ENCODE measurements around the gene SLC5A9.

- TF ChIP-seq ZNF707 (CRISPR knock-in tag; conservative IDR thresholded peaks at IDR 0.05) (no peak), SMAD1 (IDR thresholded peaks at IDR 0.05; ENCODE audit: low read depth, low read length, partially characterized antibody) (no peak), SP1 (CRISPR knock-in tag; IDR thresholded peaks at IDR 0.05) (no peak), ZNF561 (CRISPR knock-in tag; conservative IDR thresholded peaks at IDR 0.05) (no peak), MTA3 (IDR thresholded peaks at IDR 0.05; ENCODE audit: borderline replicate concordance) (no peak), TCF7 (IDR thresholded peaks at IDR 0.05; ENCODE audit: borderline replicate concordance) (no peak), EP300 (IDR thresholded peaks at IDR 0.05; ENCODE audit: low read length) (no peak), ZNF3 (CRISPR knock-in tag; IDR thresholded peaks at IDR 0.05) (no peak), ZBTB40 (IDR thresholded peaks at IDR 0.05) (no peak), ZBTB40 (CRISPR knock-in tag; IDR thresholded peaks at IDR 0.05) (no peak), BDP1 (IDR thresholded peaks at IDR 0.05; ENCODE audit: insufficient read depth, insufficient read length) (no peak), ZBTB26 (CRISPR knock-in tag; IDR thresholded peaks at IDR 0.05) (no peak)
- TF ChIP-seq, protein P1, sequence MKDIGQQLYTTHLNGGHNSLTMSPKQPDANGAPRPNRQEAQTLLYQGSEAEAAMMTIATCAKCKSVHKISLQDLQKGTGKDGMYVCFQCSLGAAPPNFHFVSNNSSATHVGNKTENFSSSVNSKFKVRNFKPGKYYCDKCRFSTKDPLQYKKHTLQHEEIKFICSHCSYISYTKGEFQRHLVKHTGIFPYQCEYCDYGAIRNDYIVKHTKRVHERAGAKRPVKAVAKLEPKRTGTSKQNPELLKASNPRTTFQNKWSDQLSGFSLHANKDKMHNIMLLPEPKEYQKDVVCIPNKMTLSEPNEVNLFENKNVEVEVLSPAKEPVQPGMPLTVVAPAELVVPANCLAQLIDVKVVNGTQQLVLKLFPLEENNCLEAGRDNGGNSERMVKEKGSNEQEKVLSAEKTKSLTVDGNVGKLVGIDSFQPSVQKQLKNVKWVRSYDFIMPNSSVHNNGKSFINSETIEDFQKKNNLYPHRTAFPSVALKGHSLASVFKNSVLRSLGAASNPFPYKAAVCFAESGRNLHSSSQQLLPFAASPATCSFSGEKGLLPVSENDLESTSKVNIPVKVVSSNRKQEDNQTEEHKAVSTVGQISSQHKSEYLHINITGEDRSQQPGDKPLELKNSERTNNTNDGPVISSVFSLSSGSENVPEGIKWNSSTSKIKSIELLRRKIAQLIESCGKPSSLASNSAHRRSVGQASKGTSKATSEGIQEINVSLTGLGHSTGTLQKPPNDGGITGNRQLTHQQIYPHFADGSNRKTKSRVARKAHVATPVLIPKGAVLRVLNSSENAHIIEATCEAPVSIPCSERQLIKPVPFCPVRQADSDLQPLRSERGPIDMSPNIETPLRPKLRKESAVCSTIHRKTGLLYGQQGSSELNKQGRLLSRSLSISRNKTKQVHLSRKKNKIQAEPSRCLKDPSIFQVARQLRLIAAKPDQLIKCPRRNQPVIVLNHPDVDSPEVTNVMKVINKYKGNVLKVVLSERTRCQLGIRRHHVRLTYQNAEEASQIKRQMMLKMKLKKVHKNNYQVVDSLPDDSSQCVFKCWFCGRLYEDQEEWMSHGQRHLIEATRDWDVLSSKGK (CRISPR knock-in tag; IDR thresholded peaks at IDR 0.05): no peak
- TF ChIP-seq, protein P2, sequence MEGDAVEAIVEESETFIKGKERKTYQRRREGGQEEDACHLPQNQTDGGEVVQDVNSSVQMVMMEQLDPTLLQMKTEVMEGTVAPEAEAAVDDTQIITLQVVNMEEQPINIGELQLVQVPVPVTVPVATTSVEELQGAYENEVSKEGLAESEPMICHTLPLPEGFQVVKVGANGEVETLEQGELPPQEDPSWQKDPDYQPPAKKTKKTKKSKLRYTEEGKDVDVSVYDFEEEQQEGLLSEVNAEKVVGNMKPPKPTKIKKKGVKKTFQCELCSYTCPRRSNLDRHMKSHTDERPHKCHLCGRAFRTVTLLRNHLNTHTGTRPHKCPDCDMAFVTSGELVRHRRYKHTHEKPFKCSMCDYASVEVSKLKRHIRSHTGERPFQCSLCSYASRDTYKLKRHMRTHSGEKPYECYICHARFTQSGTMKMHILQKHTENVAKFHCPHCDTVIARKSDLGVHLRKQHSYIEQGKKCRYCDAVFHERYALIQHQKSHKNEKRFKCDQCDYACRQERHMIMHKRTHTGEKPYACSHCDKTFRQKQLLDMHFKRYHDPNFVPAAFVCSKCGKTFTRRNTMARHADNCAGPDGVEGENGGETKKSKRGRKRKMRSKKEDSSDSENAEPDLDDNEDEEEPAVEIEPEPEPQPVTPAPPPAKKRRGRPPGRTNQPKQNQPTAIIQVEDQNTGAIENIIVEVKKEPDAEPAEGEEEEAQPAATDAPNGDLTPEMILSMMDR (IDR thresholded peaks at IDR 0.05 in 2 of 3, conservative IDR thresholded peaks at IDR 0.05 in 1 of 3; ENCODE audit: insufficient read depth in 2 of 3, low read depth in 1 of 3, low read length in 3 of 3): no peak
These were observed 31.7 kb downstream of the SLC5A9 start for GRCh38 chr1:48254254-48254653.
